ENCODE measurements around the gene HS3ST1.

HS3ST1 gene

DNA sequence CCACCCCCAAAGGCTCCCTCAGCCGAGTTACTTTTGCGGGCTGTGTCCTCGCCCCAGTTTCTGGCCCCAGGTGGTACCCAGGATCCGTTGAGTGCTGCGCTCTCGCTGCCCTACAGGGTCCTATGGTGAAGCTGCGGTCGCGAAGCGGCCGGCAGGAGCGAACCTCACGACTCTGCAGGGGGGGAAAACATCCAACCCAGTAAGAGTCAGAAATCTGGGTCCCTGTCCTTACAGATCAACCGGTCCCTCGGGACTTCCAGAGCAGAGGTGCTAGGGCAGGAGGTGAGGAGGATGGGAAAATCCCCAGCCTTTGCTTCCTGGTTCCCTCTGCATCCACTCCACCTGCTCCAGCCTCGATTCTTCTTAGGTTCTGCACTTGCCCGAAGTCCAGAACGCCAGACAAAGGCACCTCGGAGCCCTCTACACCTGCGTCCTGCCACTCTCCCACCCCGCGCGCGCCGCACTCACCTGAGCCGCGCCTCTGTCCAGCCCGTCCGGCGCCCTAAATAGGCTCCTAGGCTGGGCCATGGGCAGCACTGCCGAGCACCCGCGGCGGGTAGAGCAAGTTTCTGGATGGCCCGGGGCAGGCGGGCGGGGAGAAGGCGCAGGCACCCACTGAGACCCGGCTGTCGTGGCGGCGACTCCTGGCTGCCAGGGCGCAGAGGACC, at the start of gene HS3ST1:
Gene HS3ST1, minus strand, starts transcription at position 664 of the 668 bp plus-strand sequence. CDS start 28,889 bp downstream, outside the sequence.
- DNase-seq: no peak

DNA sequence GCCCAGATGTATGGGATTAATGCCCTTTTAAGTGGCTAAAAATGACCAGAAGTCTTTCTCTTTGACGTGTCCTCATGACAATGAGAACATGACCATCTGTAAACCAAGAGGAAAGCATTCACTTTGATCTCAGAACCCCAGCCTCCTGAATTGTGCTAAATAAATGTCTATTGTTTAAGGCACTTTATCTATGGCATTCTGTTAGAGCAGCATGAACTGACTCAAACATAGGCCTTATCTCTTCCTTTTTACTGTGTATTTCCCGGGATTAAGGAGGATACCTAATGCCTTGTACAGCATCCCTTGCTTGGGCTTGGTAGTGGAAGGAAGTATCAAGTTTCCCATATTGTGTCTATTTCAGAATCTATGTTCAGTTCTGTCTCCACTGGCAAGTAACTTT, 47.2 kb upstream of the HS3ST1 start:
- DNase-seq: no peak

DNA sequence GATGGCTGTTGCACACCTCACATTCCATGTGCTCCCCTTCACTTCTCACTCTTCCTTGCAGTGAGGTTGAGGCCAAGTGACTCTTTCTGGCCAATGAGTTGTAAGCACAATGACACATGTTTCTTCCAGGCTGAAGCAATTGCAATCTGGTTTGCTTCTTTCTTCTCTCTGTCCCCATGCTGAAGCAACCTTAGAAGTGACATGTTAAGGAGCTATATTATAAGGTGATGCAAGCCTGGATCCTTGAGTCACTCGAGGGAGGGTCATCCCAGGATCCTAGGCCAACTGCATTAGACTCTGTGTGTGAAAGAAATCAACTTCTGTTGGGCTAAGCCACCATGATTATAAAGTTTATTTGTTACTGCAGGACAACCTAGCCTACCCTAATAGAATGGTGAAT, 45.5 kb upstream of the HS3ST1 start:
- no peak for DNase-seq

DNA sequence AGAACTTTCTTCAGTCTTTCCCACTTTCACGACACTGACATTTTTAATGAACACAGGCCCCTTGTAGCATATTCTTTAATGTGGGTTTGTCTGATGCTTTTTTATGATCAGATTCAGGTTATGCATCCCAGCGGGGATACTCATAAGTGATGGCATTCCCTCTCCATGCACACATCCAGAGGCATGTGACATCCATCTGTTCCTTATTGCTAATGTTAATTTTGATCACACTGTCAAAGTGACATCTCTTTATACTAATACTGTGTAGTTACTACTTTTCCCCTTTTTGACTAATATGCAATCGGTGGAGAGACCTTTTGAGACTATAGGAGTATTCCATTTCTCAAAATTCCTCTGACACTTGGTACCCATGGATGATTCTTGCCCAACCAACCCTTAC, 43.8 kb upstream of the HS3ST1 start:
- DNase-seq: no peak

DNA sequence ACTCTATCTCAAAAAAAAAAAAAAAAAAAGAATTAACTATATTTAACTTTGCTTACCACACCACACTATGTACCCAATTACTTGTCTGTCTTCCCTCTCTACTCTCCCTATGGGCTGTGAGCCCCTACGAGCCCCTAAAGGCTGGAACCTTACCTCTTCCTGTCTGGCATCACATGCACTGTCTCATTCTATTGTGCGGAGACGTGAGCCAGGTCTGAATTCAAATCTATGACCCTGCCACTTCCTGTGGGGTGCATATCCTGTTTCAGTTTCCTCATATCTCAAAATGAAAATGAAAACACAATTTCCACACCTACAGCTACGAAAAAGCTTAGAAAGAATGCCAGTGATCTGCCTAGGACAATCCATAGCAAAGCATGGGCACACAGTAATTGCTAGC, 42.9 kb upstream of the HS3ST1 start:
- no peak for DNase-seq

DNA sequence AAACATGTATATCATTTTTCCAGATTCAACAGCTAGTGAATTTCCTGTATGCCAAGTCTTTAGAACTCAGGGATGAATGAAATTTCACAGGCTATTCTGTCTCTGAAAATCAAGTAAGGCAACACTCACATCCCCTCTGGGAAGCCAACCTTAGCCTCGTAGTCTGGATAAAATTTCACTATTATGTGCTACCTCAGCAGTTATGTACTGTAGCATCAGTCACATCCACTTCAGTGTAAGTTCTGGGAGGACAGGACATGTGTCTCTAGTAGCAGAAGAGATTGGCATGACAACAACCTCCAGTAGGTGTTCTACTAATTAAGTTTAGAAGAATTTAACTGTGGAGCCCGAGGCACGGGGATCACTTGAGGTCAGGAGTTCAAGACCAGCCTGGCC, 42.4 kb upstream of the HS3ST1 start:
- DNase-seq: no peak

DNA sequence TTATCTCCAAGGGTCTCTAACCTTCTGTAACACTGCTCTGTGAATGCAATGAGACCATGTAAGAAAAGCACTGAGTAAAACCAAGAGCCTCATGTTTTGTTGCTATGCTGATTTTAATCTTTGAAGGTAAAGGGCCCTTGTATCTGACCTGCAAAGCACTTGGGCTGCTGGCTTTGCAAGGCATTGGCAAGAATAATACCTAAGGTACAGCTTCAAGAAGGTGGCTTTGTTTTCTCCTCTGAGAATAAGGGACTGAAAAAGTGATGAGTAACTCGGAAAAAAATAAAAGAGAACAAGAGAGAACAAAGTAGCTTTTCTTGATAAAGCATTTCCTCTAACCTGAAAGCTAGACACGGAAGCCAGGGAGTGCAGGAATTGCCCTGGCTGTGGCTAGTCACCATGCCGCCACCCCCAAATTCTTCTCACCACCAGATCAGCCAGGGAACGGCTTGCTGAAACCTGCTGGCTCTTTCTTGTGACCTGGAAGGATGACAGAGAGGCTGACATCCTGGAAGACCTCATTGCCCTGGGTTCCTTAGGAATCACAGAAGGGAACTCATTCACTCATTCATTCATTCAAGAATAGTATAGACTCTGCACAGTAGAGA, 41.8 kb upstream of the HS3ST1 start:
- no peak for DNase-seq

DNA sequence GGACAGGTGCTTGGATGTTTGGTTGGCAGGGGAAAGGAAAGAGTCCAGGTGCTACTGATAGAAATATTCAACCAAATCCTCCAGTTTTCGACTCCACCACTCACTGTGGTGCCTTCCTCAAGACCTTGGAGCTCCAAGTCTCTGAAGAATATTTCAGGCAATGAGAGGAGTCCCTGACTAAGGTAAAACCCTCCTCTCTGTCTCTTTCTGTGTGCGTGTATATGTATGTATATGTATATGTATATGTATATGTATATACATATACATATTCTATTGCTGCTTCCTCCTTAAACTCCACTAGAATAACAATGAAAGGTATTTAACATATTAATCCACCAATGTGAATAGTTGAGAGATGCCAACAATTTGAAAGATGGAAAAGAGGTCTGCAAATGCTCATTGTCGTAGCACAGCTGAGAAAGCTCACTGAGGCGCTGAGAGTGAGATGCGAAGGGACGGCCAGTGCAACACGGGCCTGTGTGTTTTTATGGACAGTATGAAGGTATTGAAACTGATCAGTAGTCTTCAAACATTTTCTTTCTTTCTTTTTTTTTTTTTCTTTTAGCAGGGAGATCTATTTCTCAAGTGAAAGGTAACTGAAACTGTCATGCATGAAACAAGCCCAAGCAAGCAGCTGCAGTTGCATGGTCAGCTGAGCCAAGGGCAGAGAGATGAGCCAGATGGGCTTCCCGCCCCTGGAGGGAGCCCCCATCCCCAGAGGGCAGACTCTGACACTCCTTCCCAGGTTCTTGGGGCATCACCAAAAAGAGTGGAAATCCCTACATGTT, 41.1 kb upstream of the HS3ST1 start:
- no peak for DNase-seq

DNA sequence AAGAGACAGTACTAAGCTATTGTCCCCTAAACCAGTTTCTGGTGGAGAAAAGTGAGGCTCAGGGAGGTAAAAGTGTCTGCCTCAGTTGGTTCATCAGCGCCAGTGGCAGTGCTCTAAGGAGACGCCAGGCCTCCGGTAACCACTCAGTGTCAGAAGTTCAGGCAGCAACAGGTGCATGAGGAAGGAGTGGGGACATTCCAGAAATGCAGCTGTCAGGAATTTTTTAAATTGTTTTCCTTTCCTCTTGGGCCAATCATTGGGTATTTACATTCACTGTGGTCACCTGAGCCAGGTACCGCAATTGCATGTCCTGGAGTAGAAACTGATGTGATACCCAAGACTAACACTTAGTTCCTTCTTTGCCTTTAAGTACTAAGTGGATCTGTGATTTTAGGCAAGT, 40.2 kb upstream of the HS3ST1 start:
- no peak for DNase-seq

DNA sequence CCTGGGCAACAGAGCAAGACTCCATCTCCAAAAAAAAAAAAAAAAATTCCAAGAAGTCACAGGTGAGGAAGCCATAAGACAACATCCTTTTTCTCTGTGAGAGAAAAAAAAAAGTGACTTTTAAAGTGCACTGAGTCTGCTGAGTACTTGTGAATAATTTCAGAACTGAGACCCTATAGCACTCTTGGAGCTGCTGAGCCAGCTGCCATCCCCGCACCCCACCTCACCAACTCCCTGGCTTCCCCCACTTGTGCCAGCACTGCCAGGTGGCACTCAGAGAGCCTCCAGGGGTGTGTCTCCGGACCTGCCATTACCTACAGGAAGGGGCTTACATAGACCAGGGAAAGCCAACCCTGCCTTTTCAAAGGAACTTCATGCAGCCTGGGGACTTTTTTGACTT, 39.2 kb upstream of the HS3ST1 start:
- DNase-seq: no peak

DNA sequence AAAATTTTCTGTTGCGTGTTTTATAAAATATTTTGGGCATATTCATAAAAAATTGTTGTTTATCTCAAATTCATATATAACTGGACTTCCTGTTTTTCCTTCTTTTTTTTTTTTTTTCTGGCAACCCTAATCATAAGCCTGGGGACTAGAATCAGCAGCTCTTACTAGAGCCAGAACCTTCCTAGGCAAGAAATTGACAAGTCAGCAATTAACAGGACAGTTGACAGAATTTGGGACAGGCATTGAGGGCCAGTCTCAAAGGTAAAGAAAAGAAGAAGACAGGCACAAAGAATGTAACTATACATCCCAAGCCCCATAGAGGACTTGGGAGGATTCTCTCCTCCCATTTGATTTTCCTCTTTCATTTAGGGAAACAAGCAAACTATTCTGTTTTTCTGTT, 35.0 kb upstream of the HS3ST1 start:
- DNase-seq: no peak

DNA sequence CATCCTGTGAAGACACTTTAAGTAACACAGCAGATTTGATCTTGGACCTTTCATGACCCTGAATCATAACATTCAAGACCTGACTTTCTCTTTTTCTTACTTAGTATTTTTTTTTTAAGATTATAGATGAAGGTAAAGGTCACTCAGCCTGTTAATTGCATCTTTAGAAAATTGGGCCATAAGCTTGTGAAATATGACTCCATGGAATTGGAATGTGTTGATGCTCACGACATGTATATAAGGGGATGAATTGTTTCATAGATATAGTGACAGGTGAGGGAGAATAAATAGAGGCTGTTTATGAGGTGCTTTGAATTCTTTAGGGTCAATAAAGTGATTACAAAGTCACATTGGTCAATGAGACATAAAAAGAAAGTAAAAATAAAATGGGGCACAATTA, 27.7 kb upstream of the HS3ST1 start:
- DNase-seq: no peak

DNA sequence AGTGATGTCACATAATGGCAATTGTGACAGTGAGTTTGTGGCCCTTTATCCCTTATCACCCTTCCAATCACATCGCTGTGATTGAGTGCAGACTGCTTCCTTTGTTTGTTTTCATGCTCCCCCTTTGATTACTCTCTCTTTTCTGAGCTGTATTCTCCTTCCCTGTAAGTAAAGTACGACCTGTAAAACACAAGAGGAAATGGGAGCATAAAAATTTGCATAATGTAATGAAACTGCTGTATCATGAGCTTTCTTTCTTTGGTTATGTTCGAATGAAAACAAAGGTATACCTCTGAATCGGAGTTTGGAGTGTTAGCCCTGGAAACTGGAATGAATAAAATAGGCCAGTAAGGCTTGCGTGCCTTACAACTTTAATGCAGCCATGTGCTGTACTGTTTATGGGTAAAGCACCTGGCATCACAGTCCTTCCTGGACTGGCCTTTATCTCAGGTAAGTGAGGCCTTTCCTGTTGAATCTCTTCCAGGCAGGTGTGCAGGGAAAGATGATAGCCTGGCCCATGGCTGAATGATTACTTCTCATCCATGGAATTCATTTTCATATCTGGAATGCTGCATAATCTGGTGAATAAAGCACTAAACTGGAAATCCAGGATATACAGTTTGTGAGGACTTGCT, 26.6 kb upstream of the HS3ST1 start:
- DNase-seq: no peak

DNA sequence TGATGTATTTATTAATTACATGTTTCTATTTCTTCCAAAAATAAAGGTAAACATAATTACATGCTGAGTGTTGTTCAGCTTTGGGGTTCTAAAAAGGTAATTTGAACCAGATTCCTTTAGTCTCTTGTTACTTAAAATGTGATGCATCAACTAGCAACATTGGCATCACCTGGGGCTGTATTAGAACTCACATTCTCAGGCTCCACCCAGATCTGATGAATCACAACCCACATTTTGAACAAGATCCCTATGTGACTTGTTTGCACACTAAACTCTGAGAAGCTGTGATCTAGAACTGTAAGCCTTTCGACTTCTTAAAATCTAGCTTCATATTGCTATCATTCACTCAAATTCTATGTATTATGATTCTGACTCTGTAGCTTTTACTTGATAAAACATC, 23.0 kb upstream of the HS3ST1 start:
- DNase-seq: no peak

DNA sequence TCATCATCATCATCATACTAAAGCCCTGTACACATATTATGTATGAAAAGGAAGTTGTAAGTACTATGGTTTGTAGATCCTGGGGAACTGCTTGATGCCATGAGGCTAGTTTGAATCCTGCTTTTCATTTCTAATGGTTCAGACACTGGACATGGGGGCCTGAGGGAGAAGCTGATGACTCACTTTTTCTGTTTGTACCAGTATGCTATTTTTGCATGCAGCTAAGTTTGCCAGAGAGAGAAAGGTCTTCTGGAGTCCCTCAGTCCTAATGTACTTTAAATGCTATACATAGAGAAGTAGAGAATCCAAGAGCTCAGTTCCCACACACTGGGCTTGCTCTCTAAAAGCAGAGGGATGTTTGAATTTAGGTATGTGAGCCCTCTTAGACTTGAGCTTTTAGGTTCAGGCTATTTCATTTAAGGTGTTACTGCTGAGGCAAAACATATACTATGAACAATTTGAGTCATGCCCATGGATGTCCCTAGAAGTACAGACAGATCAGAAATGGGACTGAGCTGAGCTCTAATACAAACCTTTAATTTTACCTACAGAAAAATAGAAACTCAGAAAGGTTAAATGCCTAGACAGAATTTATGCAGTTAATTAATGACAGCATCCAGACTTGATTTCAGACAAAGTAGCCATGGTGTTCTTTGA, 17.6 kb upstream of the HS3ST1 start:
- no peak for DNase-seq

DNA sequence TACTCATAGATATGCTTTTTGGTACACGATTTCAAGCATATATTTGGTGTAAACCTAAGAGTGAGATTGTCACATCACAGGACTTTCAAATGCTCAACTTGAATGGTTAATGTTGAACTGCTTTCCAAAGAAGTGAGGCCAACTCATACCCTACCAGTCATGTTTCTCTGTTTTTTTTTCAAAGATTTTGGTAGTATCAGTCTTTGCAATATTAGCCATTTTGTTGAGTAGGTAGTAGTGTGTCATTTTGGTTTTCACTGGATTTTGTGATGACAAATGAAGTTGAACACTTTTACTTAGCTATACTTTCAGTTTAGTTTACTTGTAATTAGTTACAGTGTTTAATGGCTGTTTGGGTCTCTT, 12.5 kb upstream of the HS3ST1 start:
- no peak for DNase-seq

DNA sequence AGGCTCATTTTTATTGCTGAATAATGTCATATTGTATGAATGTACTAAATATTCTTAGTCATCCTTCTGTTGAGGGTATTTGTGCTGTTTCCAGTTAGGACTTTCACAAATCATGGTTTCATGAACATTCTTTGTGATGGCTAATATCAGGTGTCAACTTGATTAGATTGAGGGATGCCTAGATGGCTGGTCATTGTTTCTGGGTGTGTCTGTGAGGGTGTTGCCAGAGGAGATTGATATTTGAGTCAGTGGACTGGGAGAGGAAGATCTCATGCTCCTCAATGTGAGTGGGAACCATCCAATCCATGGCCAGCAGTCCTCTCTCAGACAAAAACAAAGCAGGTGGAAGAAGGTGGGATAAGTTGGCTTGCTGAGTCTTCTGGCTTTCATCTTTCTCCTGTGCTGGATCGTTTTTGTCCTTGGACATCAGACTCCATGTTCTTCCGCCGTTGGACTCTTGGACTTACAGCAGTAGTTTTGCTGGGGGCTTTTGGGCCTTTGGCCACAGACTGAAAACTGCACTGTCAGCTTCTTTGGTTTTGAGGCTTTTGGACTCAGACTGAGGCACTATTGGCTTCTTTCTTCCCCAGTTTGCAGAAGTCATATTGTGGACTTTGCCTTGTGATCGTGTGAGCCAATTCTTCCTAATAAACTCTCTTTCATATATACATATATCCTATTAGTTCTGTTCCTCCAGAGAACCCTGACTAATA, 11.9 kb upstream of the HS3ST1 start:
- DNase-seq: no peak

DNA sequence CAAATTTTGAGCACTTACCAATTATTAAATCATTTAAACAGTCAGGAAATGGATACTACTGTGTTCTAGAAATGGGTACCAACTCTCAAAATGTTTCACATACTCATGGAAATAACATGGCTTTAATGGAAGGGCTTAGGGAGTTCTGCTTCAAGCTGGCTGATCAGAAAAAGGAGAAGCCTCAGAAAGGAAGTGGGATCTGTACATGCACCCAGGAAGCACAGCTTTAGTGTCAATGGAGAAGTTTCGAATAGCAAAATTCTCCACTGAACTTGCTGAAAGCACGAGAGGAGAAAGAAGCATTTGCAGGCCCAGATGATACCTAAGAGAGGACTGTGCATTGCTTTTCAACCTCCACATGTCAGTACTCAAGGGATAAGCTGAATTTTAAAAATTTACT, 11.1 kb upstream of the HS3ST1 start:
- no peak for DNase-seq

DNA sequence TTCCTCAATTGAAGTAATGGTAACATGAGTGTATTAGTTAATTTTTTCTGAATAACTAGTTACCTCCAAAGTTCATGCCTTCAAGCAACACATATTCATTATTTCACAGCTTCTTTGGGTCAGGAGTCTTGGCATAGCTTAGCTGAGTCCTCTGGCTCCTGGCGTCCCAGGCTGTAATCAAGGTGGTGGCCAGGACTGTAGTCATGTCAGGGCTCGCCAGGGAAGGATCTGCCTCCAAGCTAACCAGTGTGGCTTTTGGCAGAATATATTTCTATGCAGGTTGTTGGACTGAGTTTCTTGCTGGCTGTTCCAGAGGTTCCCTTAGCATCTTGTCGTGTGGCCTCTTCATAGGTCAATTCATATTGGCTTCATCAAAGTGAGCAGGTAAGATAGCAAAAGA, 10.0 kb upstream of the HS3ST1 start:
- DNase-seq: no peak

DNA sequence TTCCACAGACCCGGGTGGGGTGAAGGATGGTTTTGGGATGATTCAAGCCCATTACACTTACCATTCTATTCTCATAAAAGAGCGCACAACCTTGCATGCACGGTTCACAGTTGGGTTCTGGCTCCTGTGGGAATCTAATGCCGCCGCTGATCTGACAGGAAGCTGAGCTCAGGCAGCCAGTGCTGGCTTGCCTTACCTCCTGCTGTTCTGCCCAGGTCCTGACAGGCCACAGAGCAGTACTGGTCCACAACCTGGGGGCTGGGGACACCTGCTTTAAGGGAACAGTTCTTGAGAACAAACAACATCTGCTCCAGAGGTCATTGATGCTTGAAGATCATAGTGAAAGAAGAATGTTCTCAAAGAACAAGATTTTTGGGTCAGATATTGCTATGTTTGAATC, 8.0 kb upstream of the HS3ST1 start:
- DNase-seq: no peak

DNA sequence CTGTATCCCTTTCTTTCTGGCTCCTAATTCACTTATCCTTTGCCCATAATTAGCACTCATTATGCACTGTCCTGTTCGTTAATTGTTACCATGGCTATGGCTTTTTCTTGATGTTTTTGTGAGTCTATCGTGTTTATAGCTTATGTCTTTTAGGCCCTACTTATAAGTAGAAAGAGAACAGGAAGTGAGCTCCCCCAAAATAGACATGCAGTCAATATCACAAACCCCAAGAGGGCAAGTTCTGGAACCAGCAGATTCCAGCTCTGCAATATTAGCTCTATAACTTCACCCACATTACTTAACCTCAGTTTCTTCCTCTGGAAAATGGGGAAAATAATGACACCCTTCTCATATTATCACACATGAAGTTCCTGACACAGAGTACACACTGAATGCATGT, 7.4 kb upstream of the HS3ST1 start:
- DNase-seq: no peak

DNA sequence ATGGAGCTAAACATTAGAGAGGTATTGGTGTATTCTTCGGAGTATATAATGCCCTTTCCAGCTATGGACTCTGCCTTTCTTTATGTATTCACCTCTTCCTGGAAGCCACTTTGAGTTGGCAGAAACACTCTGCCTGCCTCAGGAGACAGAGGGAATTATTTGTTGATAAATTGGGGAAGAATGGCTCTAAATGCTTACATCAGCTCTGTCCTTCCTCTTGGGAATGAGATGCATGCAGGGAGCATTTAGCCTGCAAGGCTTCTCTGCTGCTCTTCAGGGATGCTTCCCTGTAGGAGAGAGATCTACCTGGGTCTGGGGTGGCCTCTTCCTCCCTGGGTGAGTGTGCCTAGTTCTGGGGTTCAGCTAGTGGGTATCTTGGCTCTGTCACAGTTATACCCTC, 6.9 kb upstream of the HS3ST1 start:
- DNase-seq: no peak

DNA sequence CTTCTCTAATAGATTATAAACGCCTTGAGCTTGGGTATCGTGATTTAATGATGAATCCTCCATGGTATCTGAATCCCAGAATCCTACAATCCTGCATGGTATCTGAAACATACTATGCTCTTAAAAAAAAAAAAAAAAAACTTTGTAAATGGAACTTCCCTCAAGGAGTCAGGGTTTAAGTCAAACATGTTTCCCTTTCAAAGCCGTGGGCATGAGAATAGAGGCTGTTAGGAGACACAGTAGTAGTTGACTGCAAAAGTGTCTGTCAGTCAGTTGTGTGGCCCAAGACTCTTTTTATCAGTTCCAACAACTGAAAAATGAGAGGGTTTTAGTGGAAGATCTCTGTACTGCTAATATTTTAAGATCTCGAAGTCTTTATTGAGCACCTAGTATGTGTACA, 2.4 kb upstream of the HS3ST1 start:
- no peak for DNase-seq
